Measurements from ENCODE around the gene VWA3B.
"Not testable (repeated sequence)": the region's sequence is repeated elsewhere in the genome, so short reads cannot be mapped to it uniquely, and the experiment has no call there.

VWA3B gene

GRCh38 chr2:98134172-98135005 is 47.4 kb downstream of the VWA3B start:
- DNase-seq, result no peak

GRCh38 chr2:98137196-98137595 is 50.2 kb downstream of the VWA3B start:
- no peak for DNase-seq

GRCh38 chr2:98138978-98139377 is 52.0 kb downstream of the VWA3B start:
- DNase-seq, result not testable (repeated sequence)

- DNase-seq, result no peak
Observed at GRCh38 chr2:98140210-98140609, 53.2 kb downstream of the VWA3B start.

DNA sequence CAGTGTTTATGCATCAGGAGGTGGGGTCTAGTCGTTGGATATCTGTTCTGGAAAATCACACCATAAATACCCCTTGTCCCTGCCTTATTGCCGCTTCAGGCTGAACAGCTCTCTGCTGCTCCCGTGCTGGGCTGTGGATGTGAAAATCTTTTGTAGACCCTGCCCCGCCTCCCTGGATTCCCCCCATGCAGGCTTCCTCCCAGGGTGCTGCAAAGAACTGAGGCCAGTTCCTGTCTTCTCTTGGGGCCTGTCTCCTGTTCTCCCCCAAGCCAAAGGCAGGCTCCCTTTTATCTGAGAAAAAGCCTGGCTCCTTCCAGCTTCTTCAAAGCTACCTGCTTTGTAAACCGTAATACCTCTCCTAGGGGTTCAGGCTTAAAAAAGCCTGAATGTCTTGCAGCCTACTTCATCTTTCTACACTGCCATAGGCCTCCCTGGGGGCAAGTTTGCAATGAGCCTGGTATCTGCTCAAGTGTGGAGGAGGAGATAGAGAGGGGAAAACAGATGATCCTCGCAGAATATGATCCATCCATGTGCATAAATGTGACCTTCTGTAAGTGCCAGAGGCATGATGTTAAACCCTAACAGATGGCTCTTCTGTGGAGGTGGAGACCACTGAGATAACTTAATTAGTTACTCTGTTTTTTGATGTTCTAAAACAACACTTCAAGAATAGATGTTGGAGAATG is 55.3 kb downstream of the VWA3B start:
- peak; percentile 89 for DNase-seq

- DNase-seq, result no peak
Observed at GRCh38 chr2:98145070-98145469, 58.1 kb downstream of the VWA3B start.

DNA sequence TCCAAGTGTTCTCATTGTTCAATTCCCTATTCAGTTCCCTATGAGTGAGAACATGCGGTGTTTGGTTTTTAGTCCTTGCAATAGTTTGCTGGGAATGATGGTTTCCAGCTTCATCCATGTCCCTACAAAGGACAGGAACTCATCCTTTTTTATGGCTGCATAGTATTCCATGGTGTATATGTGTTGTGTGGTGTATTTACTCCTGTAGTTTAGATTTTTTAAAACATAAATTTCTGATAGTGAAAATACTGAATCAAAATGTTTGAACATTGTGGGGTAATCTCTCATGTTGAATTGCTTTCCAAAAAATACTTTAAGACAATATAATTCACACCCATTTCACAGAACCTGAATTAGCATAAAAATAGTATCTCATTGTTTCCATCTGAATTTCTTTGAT is 60.9 kb downstream of the VWA3B start:
- DNase-seq, result not testable (repeated sequence)

GRCh38 chr2:98148595-98149332 is 61.8 kb downstream of the VWA3B start:
- no peak for DNase-seq

GRCh38 chr2:98149333-98149697 is 62.3 kb downstream of the VWA3B start:
- DNase-seq, result no peak

GRCh38 chr2:98153481-98153880 is 66.5 kb downstream of the VWA3B start:
- DNase-seq, result no peak

DNA sequence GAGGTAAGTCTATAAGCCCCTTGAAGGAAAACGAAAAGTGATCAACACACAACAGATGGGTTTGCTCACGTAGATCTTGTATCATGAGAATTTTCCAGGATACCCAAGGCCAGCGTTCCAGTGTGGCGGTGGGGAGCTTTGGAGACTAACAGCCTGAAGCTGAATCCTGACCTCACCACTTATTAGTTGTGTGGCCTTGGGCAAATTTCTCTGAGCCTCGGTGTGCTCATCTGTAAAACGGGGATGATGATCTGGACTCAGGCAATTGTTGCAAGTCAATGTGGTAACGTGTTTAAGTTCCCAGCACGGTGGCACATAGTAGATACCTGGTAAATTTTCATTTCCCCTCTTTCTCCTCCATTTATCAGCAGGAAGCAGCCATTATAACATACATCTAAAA is 68.3 kb downstream of the VWA3B start:
- no peak for DNase-seq

GRCh38 chr2:98155716-98156115 is 68.7 kb downstream of the VWA3B start:
- peak; percentile 10 for DNase-seq

GRCh38 chr2:98156304-98156703 is 69.3 kb downstream of the VWA3B start:
- no peak for DNase-seq

DNA sequence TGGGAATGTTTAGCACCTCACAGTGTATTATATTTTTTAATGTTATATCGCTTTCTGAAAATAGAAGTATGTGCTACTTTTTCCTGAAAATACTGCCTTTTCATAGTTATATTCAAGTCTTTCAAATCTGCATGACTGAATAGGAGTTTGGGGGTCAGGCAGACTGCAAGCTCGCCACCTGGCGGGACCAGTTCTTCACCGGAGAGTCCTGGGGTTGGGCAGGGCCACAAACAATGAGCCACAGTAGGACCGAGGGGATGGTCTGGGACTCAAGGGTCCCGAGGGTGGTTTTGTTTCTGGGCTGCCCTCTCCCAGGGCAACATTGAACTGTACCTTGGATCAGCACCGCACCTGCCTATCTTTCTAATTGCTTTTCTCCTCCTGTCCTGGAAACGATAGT is 70.6 kb downstream of the VWA3B start:
- no peak for DNase-seq

- DNase-seq, result peak; percentile 10
Observed at GRCh38 chr2:98158305-98158704, 71.3 kb downstream of the VWA3B start.

DNA sequence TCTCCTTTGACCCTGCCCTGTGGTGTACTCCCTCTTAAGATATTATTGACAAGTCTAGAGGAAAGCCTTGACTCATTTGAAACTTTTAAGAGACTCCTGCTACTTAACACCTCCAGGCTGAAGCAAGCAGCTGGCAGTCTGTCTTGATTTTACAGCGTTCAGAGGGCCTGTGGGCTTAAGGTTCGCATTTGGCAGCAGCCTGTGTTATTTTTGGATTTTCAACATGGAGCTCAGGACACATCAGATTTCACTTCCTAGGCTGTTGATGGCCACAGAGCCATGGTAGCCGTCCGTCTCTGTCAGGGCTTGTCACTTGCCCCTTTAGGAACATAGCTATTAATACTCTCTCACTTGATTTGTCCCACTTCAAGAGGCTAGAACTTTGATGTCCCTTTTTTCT is 73.6 kb downstream of the VWA3B start:
- DNase-seq, result no peak

- DNase-seq, result no peak
Observed at GRCh38 chr2:98161186-98161585, 74.2 kb downstream of the VWA3B start.

DNA sequence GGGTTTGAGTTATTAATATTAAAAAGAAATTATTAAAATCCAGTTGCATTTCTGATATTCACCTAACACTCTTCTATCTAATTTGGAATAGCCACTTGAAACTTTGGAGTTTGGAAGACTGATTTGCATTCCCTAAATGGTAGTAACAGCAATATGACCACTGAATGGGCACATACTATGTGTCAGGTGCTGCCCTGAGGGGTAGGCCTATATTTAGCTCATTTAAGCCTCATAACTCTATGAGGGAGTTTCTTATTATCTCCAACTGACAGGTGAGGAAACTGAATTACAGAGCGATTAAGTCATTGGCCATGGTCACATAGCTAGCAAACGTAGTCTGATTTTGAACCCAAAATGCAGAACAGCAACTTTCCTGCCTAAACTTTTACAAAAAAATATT is 77.3 kb downstream of the VWA3B start:
- no peak for DNase-seq

DNA sequence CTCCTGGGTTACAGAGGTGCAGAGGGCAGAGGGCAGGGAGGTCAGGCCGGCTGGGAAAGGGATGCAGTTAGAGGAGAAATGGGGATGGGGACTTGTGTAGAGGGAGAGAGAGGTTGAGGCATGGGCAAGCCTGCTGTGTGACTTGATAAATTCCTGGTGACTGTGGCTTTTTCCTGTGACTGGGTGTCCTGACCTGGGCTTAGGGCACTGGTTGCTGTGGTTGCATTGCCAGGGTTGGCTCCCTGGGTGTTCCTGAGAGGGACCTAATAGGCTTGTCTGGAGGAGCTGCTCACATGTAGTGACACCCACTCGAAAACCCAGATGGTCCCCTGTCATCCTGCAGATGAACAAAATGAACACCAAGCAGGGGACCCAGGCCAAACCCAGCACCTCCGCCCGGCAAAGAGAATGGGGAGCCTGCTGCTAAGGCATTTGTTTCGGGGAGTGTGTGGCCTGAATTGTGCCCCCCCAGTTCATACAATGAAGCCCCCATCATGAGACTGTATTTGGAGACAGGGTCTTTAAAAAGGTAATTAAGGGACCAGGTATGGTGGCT is 78.6 kb downstream of the VWA3B start:
- no peak for DNase-seq

DNA sequence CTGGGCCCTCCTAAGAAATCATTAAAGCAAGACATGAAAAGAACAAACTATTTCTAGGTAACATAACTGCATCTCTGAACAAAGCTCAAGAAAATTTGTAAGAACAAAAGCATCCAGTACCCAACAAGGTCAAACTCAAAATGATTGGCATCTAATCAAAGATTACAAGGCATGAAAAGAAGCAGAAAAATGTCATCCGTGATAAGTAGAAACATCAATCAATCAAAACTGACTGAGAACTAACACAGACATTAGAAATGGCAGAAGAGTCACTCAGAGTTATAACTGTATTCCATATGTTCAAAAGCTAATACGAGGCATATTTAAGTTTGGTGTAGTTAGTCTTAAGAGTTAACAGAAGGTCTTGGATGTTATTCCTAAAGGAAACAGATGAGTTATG is 80.9 kb downstream of the VWA3B start:
- DNase-seq, result no peak

- DNase-seq, result no peak
Observed at GRCh38 chr2:98170076-98170475, 83.1 kb downstream of the VWA3B start.

GRCh38 chr2:98172150-98172765 is 85.3 kb downstream of the VWA3B start:
- DNase-seq, result no peak

- no peak for DNase-seq
Observed at GRCh38 chr2:98172951-98173350, 86.0 kb downstream of the VWA3B start.

All from NCI-H2171 treated with DMSO at 0.1 percent for 48 hours (cell line).